Activated effector memory CD4-positive, alpha-beta T cell treated with Interleukin-2 at 50 U/mL for 16 hours (primary cell): ENCODE measurements around the gene HBP1.
"Not testable (repeated sequence)": the region's sequence is repeated elsewhere in the genome, so short reads cannot be mapped to it uniquely, and the experiment has no call there.

Experiments
- DNase-seq: peaks from one replicate; pipeline ENCODE4 v3.0.0-alpha.2; 2020

Gene HBP1

DNA sequence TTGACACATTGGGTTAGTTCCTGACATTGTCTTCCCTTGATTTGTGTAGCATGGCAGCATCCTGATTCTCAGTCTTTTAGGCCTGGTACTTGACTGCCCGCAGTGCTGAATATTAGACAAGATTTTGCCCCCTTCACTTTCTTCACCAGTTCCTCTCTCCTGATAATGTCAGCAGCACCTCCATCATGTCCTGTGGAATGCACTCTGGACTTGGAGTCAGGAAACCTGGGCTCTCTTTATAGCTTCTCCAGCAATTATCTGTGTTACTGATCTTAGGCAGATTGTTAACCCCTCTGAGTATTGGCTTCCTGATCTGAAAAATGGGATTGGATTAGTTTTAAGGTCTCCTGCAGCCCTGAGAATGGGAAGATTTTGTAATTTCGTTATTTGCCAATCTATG lies 19.0 kb downstream of the HBP1 start:
- DNase-seq, result no peak

DNA sequence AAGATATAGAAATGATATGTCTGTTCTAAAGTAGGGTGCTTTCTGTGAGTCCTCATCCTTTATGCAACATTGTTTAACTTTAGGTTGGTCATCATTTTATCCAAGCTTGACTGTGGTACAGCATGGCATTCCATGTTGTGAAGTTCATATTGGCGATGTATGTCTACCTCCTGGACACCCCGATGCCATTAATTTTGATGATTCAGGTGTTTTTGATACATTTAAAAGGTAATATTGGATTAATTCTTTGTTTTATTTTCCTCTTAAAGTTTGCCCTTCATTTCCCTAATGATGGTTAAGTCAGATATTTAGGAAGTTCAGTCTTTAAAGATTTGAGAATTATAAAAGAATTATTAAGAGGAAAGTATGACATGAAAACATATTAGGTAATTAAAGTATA lies 21.3 kb downstream of the HBP1 start:
- no peak for DNase-seq

DNA sequence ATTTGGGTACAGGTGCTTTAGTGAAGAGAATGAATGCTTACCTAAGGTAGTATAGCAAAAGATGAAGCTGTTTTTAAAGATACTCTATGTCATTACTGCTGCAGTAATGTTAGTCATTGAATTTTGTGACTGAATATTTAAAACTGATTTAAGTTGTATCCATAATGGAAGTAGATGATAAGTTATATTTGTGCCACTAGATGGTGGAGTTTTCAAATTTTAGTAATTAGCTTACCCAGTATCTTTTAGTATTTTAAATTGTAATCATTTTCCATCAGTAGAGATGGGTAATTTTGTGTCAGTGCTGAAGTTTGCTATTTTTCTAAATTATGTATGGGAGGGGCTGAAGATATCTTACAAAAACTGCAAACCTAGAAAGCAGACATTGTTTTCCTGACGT lies 25.2 kb downstream of the HBP1 start:
- no peak for DNase-seq

DNA sequence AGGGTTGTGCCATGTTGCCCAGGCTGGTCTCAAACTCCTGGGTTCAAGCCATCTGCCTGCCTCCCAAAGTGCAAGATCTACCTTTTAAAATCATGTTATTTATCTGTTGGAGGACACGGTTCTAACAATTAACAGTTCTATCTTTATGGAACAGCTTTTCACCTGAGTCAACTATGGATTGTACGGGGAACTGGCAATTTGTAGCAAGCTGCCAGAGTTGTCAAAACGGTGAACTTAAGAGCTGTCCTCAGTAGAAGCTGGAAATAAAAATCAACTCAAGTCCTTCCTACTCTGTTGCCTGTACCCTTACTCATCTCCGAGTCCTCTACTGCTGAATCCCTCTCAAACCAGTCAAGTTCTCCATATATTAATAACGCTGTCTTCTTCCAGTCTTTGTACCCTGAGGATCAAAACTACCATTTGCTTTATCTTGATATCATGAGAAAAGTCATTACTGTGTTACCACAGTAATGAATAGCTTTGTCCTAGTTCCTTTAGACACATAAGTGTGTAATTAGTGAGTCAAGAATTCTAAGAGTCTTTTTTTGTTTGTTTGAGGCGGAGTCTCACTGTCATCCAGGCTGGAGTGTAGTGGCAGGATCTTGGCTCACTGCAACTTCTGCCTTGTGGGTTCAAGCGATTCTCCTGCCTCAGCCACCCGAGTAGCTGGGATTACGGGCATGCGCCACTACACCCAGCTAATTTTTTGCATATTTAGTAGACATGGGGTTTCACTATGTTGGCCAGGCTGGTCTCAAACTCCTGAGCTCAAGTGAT lies 28.2 kb downstream of the HBP1 start:
- no peak for DNase-seq

DNA sequence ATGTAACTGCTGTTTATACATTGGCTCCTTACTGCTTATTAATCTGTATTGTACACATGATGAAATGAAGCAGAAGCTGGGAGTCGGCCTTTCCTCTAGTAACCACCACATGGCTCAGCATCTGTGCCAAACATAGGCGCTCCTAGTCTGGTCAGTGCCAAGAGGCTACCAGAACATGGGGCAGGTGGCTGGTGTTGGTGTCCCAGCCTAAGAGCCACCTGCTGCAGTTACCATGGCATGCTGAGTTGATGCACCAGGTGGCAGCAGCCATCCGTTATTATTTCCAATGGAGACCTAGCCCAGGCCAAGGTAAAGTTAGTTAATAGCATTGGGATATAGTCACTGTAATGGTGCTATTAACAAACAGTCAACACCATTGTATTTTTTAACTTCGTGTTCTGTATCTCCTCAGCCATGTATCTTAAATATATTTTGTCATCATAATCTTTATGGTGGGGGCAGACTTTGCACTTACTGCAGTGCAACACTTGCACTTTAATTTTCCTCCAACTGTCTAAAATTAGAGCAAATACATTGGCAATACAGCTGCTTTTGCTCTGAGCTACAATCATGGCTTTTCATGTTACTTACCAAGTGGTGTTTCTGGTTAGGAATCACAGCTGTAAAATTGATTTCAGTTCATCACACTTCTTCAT lies 33.1 kb downstream of the HBP1 start:
- DNase-seq, result no peak

DNA sequence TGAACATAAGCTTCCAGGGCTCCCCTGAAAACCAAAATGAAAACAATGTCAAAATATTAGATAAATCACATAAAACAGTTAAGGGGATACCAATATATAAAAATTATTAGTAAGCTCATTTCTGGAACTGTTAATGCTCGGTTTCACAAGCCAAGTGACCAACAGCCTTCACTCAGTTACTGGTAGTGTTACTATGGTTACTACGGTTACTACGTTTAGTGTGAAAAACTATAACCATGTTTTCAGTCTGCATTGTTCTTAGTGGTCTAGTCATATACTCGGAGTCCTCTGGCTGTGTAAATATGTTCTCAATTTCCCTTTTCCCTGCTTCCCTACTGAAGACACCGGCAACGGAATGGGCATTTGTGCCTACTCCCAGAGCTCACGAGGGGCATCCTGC lies 34.8 kb downstream of the HBP1 start:
- no peak for DNase-seq

DNA sequence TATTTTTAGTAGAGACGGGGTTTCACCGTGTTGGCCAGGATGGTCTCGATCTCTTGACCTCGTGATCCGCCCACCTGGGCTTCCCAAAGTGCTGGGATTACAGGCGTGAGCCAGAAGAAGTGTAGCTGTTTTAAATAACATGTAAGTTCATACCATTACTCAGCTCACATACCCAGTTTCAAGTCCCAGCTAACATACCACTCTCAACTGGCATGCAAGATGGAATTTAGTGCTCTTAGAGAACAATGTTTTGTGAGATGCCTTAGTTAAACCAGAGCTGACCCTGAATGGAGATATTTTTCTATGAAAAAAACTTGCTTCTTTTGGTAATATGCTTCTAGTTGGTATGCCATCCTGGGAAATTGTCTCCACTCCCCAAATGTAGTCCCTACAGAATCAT lies 37.3 kb downstream of the HBP1 start:
- DNase-seq, result no peak

DNA sequence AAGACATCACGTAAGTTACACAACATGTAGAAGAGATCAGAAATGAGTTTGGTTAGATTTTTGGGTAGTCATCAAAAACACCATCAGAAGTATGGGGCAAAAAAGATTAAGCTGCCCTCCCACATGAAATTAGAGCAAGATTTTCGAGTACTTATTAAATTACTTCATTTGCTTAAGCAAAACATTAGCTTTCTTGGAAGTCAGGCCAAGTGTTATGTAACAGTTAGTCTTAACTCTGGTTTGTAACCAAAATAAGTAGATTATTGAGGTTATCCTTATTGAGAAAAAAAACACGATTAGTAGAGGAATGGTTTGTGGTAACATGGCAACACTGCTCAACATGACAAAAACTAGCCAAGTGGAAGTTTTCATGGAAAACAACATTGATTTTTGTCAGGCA lies 37.9 kb downstream of the HBP1 start:
- DNase-seq, result no peak

DNA sequence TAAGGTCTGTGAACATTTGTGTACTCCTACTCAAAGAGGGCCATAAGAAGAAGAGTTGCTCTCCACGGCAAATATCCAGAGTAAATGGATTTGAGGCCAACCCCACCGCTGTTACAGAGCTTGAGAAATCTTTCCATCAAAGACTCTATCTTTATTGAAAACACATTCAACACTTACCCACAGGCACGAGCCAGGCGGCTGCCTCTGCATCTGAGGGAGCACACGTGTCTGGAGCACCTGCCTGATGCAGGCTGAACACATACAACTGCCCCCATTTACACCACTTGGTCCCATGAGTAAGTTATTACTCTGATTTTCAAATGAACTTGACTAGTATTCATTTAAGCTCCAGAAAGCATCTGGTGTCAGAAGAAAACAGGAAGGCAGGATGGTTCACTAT lies 38.7 kb downstream of the HBP1 start:
- no peak for DNase-seq

DNA sequence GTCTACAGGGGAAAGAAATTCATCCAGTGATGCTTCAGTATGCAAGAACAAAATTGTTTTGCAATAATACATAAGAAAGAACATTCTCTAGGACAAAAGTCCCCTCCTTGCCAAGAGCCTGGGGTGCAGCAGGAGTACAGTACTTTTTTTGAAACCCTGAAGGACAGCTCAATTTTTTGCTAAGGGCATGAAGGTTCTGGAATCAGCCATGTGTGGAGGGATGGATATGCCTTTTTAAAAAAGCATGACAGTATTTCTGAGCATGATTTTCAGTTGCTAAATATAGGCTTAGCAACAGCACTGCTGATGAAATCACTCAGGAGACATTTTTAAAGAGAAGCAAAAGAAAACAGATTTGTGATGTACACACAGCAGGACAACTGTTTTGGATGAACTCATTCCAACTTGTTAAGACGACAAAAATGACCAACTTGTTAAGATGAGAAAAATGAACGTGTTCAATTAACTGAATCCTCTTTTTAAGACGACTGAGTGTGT lies 39.3 kb downstream of the HBP1 start:
- no peak for DNase-seq

DNA sequence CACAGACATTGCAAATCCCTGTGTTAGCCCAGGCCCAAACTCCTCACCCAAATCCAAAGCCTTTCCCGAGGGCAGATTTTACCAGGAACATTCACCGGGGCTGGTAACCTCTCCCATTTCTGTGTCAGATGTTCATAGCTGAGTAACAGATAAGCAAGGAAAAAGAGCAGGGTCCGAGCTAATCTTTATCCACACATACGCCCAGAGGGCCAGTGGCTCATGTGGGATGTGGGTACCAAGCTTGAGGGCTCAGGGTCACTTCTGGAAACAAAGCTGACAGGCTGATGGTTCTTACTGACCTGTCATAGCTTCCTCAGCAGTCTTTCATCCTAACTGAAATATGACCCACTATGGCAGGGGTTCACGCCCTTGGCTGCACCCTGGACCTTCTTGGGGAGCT lies 39.8 kb downstream of the HBP1 start:
- DNase-seq, result no peak

DNA sequence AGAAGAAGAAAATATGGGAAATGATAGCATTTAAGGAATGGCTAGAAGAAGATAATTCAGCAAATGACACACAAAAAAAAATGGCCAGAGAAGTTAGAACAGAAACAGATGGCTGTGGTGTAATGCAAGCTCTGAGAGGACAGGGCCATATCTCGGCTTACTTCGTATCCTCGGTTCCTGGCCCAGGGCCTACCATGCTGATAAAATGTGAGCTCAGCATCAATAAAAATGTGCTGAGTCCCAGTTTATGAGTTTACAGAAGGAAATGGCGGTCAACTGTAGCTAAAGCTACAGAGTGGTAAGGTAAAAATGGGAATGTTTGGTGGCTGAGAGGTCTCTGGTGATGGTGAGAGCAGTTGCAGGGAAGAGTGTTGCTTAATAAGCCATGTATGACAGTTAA lies 40.8 kb downstream of the HBP1 start:
- DNase-seq, result no peak

DNA sequence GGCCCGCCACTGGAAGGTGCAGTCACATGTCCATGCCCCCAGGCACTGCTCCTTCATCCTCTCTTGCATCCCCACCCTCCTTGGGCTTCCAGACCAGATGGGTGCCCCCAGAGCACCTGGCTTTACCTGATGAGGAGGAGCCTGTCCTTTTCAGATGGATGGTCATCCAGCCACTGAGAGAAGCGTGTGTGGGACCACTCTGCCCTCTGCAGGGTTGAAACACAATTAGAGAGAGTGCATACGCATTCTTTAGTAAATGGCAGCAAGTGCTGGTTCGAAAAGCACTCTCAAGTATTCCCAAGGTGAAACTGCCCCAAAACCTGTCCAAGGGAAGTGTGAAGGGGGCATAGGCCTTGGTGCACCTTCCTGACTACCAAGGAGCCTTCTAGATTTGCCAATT lies 41.6 kb downstream of the HBP1 start:
- DNase-seq, result no peak

DNA sequence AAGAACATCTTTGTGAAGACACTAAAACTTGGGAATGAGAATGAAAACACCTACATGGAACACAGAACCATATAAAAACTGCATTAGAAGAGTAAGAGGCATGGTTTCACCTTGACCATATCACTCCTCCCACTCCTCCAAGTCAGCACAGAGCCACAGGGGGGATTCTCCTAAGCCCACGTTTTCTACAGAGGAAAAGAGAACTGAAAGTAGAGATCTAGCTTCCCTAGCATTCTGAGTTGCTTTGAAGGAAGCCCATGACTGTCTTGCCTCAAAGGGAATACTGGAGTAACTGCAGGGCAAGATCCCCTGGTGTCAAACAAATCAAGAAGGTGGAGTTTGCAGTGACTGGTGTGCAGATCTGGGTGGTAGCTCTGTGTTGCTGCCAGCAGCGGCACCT lies 43.9 kb downstream of the HBP1 start:
- DNase-seq, result no peak

DNA sequence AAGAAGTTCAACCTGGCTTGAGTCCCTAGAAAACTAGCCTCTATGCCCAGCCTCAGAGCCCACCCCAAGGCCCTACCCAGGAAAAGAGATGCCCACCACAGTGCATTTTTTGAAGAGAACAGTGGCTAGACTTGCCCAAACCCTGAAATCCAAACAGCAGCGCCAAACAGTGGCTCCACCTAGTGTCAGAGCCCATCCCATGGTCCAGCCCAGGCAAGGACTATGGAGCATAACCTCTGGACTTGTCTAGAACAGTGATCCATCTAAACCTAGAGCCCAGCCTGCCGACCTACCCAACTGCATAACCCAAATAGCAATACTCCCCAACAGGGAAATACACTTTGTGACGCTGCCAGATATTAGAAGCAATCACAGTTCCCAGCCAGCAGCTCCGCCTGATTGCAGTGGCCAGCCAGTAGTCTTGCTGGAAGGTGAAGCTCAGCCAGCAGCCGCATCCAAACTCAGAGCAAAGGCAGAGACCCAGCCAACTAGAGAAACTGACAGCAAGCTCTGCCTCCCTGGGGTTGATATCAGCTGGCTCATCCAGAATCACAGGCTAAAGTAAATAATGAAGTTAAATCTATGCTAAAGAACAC lies 44.5 kb downstream of the HBP1 start:
- DNase-seq, result no peak

DNA sequence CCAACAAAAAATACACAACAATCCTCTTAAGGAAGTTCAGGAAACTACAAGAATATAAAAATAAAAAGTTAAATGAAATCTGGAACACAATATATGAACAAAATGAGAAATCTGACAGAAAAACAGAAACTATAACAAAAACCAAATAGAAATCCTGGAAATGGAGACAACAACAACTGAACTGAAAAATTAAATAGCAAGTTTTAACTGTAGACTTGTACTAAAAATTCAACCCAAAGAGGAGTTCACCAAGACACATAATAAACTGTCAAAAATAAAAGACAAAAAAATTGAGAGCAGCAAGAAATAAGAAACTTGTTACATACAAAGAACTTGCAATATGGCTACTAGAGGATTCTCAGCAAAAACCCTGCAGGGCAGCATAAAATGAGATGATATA lies 45.1 kb downstream of the HBP1 start:
- no peak for DNase-seq

DNA sequence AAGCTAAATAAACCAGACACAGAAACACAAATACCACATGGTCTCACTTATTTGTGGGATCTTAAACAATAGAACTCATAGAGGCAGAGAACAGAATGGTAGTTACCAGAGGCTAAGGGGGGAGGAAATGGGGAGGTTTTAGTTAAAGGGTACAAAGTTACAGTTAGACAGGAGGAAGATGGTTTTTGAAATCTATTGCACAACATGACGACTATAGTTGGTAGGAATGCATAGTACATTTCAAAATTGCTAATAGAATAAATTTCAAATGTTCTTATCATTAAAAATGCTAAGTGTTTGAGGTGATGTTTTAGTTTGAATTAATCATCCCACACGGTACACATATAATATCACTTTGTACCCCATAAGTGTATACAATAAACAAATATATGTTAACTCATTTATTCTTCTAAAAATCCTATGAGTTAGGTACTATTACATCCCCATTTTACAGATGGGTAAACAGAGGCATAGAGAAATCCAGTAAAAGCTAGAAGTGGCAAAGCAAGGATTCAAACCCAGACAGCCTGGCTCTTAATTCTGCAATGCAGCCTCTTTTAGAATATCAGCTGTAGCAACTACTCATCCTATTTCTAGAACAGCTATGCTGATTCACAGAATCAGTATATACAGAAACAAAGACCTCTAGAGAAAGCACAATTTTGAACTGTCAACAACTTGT lies 50.9 kb downstream of the HBP1 start:
- DNase-seq, result no peak

DNA sequence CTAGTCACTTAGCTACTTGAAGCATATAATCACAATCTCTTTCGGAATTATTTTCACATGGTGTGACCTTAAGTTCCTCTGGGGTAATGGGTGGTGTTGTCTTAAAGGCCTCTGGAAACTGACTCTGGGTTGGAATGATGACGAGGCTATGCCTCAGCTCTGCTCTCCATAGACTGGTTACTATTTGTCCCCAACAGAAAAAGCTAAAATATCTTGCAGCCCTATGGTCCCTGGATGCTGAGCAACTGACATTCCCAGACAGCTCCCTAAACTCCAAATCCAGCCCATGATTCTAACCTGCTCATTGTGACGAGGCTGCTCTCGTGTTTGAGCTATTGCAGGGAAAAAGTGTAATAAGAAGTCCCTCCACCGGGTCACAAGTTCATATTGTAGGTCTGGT lies 51.6 kb downstream of the HBP1 start:
- DNase-seq, result no peak

DNA sequence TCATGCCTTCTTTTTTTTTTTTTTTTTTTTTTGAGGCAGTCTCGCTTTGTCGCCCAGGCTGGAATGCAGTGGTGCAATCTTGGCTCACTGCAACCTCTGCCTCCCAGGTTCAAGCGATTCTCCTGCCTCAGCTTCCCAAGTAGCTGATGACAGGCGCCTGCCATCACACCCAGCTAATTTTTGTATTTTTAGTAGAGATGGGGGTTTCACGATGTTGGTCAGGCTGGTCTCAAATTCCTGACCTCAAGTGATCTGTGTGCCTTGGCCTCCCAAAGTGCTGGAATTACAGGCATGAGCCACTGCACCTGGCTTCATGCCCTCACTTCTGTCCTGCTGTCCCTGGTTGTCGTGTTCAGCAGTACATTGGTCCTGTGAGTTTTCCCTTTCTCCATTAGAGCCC lies 52.0 kb downstream of the HBP1 start:
- DNase-seq, result not testable (repeated sequence)

DNA sequence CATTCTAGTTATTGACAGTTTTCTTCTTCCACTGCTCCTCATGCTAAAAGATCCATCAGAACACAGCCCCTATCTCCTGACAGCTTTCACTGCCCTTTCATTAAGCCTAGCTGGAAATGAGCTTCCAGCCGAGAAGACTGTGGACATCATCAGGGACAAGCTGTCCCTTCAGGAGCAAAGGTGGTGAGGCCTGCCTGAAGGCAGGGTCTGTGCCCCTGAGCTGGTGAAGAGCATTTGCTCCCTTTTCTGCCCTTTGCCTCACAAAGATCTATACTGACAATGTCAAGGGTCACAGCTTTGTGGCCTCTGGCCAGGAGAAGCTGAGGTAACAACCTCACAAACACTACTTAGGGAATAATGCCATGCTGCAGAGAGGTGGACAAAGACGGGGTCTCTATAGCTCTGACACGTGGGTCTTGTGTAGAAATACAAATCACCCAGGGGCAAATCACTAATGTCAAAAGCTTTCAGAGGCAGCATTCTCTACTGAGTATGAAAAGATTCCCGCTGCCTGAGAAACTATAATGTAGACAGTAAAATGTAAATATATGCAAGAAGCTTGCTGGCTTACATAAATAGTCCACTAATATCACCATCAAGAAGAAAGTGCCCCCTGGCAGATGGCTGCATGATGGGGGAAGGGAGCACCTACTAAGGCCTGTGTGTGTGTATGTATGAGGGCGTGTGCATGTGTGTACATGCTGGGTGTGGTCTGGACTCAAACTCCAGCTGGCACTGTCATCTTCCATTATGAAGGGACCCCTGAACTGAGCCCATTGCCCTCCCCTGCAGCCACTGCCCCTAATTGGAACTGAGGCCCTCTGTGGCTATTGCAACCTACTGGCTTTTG lies 55.8 kb downstream of the HBP1 start:
- DNase-seq, result no peak

DNA sequence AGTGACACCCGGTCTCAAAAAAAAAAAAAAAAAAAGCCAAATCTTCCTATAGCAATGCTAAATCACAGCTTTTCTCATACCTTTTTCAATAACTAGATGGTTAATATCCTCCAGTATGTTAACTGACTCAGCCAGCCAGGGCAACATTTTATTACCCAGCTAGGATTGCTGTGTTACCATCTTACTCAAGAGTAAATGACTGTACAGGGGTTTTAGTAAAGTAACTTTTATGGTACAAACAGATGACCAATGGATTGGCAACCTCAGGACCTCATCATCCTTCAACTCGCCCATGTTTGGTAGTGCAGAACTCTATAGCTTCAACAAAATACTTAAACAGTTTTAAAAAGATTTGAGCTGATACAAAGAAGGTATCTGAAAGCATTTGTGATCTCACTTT lies 59.5 kb downstream of the HBP1 start:
- no peak for DNase-seq

DNA sequence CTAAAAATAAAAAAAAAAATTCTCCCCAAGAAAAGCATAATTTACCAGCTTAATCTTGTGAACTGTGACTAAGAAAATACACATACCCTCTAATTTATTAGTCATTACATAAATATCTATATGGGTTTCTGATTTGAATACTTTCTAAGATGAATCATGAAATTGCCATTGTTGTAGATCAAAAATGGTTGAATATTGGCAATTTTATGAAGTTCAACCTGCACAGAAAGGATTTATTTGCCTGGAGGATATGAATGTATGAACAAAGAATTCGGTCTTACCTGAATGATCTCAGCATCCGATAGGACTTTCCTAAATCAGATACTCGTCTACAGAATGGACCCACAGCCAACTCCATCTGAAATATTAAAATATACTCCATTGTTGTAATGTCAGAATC lies 61.5 kb downstream of the HBP1 start:
- no peak for DNase-seq

DNA sequence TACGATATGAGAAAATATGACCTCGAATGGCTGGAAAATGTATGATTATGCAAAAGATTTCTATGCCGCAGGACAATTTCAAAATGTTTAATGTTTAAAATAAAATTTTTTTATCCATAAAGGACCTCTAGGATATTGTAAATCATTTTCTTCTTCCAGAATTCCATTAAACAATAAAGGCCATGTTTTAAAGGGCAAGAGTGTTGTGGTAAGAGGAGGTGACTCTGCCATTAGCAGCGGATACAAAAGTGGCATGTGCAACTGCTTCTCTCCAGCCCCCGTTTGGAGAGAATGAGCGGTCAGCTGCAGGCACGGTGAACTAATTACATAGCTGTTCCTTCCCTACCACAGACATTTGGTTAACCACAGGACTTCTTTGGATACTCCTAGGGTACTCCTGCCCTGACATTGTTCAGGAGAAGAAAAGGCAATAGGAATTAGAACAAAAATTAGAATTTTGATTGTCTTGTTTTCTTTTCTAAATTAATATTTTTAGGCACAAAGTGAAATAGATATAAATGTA lies 63.8 kb downstream of the HBP1 start:
- DNase-seq, result no peak
